ENCODE data around the gene SLC35B4.

- TF ChIP-seq CTCF (IDR thresholded peaks at IDR 0.05; ENCODE audit: insufficient read depth, low read length, poor library complexity, severe bottlenecking) (no peak), EZH2phosphoT487 (conservative IDR thresholded peaks at IDR 0.05; ENCODE audit: low read length) (no peak)
These were observed 39.8 kb downstream of the SLC35B4 start for GRCh38 chr7:134276951-134277350.
